Measurements from ENCODE around the gene ARHGAP32.

DNA sequence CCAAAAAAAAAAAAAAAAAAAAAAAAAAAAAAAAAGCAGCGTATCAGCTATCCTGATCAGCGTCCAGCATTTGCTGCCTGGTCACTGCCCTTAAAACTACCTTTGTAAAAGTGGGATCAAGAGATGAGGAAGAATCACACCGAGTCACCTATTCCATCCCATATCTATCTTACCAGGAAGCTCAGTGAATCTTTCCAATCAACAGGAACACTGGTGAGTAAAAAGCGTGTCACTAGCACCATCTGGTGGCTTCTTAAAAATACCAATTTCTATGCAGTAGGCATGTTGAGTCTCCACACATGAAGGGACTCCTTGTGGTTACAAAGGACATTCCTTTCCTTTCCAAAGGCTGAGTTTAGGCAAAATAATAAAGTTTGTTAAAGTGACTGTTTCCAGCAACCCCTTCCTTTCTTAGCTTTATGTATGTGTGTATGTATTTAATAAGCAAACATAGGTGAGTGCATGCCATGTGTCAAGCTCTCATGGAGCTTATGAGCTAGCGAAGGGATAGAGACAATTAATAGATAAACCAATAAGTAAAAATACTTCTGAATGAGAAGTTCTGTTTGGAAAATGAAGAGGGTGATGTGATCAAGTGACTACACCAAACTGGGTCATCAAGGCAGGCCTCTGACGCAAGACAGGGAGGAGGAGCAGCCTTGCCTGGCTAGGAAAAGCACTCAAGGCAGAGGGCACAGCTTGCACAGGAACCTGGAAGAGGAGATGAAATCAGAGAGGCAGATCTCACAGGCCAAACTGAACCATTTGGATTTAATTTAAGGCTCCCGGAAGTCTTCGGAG lies 235.5 kb downstream of the ARHGAP32 start:
- TF ChIP-seq, protein P1, sequence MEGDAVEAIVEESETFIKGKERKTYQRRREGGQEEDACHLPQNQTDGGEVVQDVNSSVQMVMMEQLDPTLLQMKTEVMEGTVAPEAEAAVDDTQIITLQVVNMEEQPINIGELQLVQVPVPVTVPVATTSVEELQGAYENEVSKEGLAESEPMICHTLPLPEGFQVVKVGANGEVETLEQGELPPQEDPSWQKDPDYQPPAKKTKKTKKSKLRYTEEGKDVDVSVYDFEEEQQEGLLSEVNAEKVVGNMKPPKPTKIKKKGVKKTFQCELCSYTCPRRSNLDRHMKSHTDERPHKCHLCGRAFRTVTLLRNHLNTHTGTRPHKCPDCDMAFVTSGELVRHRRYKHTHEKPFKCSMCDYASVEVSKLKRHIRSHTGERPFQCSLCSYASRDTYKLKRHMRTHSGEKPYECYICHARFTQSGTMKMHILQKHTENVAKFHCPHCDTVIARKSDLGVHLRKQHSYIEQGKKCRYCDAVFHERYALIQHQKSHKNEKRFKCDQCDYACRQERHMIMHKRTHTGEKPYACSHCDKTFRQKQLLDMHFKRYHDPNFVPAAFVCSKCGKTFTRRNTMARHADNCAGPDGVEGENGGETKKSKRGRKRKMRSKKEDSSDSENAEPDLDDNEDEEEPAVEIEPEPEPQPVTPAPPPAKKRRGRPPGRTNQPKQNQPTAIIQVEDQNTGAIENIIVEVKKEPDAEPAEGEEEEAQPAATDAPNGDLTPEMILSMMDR (IDR thresholded peaks at IDR 0.05; ENCODE audit: low read depth, low read length) = peak; percentile 89
- TF ChIP-seq EZH2phosphoT487 (IDR thresholded peaks at IDR 0.05; ENCODE audit: low read depth) = no peak
